H1 (cell line): ENCODE measurements around the gene STX8. TPM values are rescaled to one million over a fixed set of nuclear protein-coding genes. Genes with fewer than 3 reads are reported as not detected.

Source experiments
- CTCF ChIA-PET: fragments of 300-600 bp; sonication (Branson Sonifier 250); formaldehyde crosslinking; loops from one replicate; lab custom pipeline; 2021; ENCODE audit not compliant: partially characterized antibody; lab: Charles Lee
- POLR2A ChIA-PET: fragments of 300-600 bp; sonication (Branson Sonifier 250); formaldehyde crosslinking; loops from one replicate; lab custom pipeline; 2021; ENCODE audit warnings: inconsistent platforms; ENCODE audit not compliant: partially characterized antibody; lab: Charles Lee
- DNase-seq, 2 experiments: peaks; one replicate each; pipeline versions ENCODE4 v3.0.0 to v3.0.0-alpha.2; 2010 to 2022; ENCODE audit warnings: low spot score in 2 of 2, low read depth in 1 of 2, mixed read lengths in 1 of 2
- FAIRE-seq: peaks from 2 replicates; lab custom pipeline; 2011; peaks lifted over from hg19 to GRCh38; lab: Jason Lieb, UNC
- H2AFZ ChIP-seq: 2 replicates; pipeline ENCODE4 v1.8.1; 2012; ENCODE audit warnings: low read length, inconsistent platforms
- H2AK5ac ChIP-seq: 2 replicates; pipeline ENCODE4 v1.6.1; 2013; ENCODE audit warnings: low read depth, low read length
- H2BK120ac ChIP-seq: replicated peaks from 2 replicates; pipeline ENCODE3; 2013; ENCODE audit warnings: low read depth, low read length, inconsistent platforms
- H2BK12ac ChIP-seq: 2 replicates; pipeline ENCODE4 v1.6.1; 2013; ENCODE audit warnings: low read depth, low read length
- H2BK15ac ChIP-seq: 2 replicates; pipeline ENCODE4 v1.6.1; 2013; ENCODE audit warnings: low read length
- H2BK20ac ChIP-seq: 2 replicates; pipeline ENCODE4 v1.6.1; 2013; ENCODE audit warnings: low read length
- H2BK5ac ChIP-seq: 2 replicates; pipeline ENCODE4 v1.6.1; 2013; ENCODE audit warnings: low read depth, low read length
- H3K14ac ChIP-seq: 2 replicates; pipeline ENCODE4 v1.6.1; 2013; ENCODE audit warnings: inconsistent platforms; ENCODE audit not compliant: insufficient read length
- H3K18ac ChIP-seq: 2 replicates; pipeline ENCODE4 v1.6.1; 2013; ENCODE audit warnings: low read length; ENCODE audit errors: extremely low read depth
- H3K23ac ChIP-seq: 2 replicates; pipeline ENCODE4 v1.6.1; 2013; ENCODE audit warnings: inconsistent platforms; ENCODE audit not compliant: insufficient read length
- H3K23me2 ChIP-seq: 2 replicates; pipeline ENCODE4 v1.6.1; 2013; ENCODE audit warnings: low read depth, low read length
- H3K27ac ChIP-seq: 2 replicates; pipeline ENCODE4 v1.6.1; 2011; ENCODE audit warnings: low read depth, low read length, inconsistent platforms
- H3K27me3 ChIP-seq, 4 experiments: replicated peaks in 1 of 4; 1 replicate in 1 of 4; 2 replicates in 3 of 4; pipeline versions ENCODE4 v1.6.1 to v1.8.1; 2011 to 2013; ENCODE audit warnings: low read length in 3 of 4, mild to moderate bottlenecking in 3 of 4, inconsistent platforms in 2 of 4, mixed read lengths in 2 of 4, moderate library complexity in 1 of 4; ENCODE audit not compliant: control insufficient read depth in 3 of 4, insufficient read depth in 3 of 4; ENCODE audit errors: extremely low read depth in 1 of 4
- H3K36me3 ChIP-seq, 4 experiments: 2 replicates each; pipeline versions ENCODE4 v1.6.1 to v1.8.1; 2011 to 2013; ENCODE audit warnings: mild to moderate bottlenecking in 4 of 4, low read length in 3 of 4, moderate library complexity in 2 of 4, control low read depth in 1 of 4, inconsistent platforms in 1 of 4; ENCODE audit not compliant: insufficient read depth in 4 of 4, control insufficient read depth in 2 of 4
- H3K4ac ChIP-seq: replicated peaks from 2 replicates; pipeline ENCODE3; 2013; ENCODE audit warnings: low read length, low read depth, mixed read lengths, inconsistent platforms; ENCODE audit not compliant: insufficient read length
- H3K4me1 ChIP-seq, 4 experiments: replicated peaks in 1 of 4; 1 replicate in 1 of 4; 2 replicates in 3 of 4; pipeline versions ENCODE4 v1.6.1 to v1.8.1; 2011 to 2013; ENCODE audit warnings: low read length in 3 of 4, inconsistent platforms in 2 of 4, mixed read lengths in 1 of 4; ENCODE audit not compliant: insufficient read depth in 4 of 4, control insufficient read depth in 3 of 4
- H3K4me2 ChIP-seq, 2 experiments: 2 replicates each; pipeline versions ENCODE4 v1.6.1 to v1.8.1; 2011 to 2013; ENCODE audit warnings: low read depth in 2 of 2, low read length in 2 of 2, control low read depth in 1 of 2, inconsistent platforms in 1 of 2, mild to moderate bottlenecking in 1 of 2; ENCODE audit not compliant: insufficient read depth in 1 of 2
- H3K4me3 ChIP-seq, 4 experiments: fragments of 200-600, 300-600 bp in 1 of 4; sonication (generic), shearing (Covaris generic), sonication (Bioruptor Twin) in 1 of 4; 2 replicates each; pipeline versions ENCODE4 v1.5.1 to v1.8.1; 2011 to 2016; ENCODE audit warnings: low read length in 4 of 4, low read depth in 3 of 4, control low read depth in 2 of 4, inconsistent platforms in 2 of 4, mild to moderate bottlenecking in 2 of 4, mixed read lengths in 1 of 4, moderate library complexity in 1 of 4; ENCODE audit not compliant: insufficient read depth in 2 of 4; ENCODE audit errors: extremely low read depth in 1 of 4
- H3K56ac ChIP-seq: replicated peaks from 2 replicates; pipeline ENCODE3; 2013; ENCODE audit warnings: low read depth, mild to moderate bottlenecking, mixed read lengths, low read length, inconsistent platforms; ENCODE audit not compliant: insufficient read length
- H3K79me1 ChIP-seq: 2 replicates; pipeline ENCODE4 v1.6.1; 2013; ENCODE audit warnings: low read depth, low read length, control low read depth
- H3K79me2 ChIP-seq, 2 experiments: 2 replicates each; pipeline versions ENCODE4 v1.6.1 to v1.8.1; 2012 to 2013; ENCODE audit warnings: low read length in 2 of 2, mild to moderate bottlenecking in 2 of 2, inconsistent platforms in 1 of 2; ENCODE audit not compliant: insufficient read depth in 2 of 2, control insufficient read depth in 1 of 2
- H3K9ac ChIP-seq, 4 experiments: replicated peaks in 1 of 4; 1 replicate in 1 of 4; 2 replicates in 3 of 4; pipeline versions ENCODE4 v1.6.1 to v1.8.1; 2011 to 2013; ENCODE audit warnings: low read depth in 3 of 4, low read length in 3 of 4, control low read depth in 2 of 4, mild to moderate bottlenecking in 2 of 4, moderate library complexity in 2 of 4, inconsistent platforms in 1 of 4; ENCODE audit errors: extremely low read depth in 1 of 4
- H3K9me3 ChIP-seq, 2 experiments: 2 replicates each; pipeline versions ENCODE4 v1.6.1 to v1.8.1; 2012 to 2013; ENCODE audit warnings: mild to moderate bottlenecking in 2 of 2, moderate library complexity in 2 of 2, control low read depth in 1 of 2, inconsistent platforms in 1 of 2, low read depth in 1 of 2, low read length in 1 of 2, mixed read lengths in 1 of 2; ENCODE audit not compliant: insufficient read depth in 2 of 2
- H4K20me1 ChIP-seq, 2 experiments: replicated peaks in 1 of 2; 2 replicates each; pipeline versions ENCODE3 to v1.8.1; 2011 to 2013; ENCODE audit warnings: inconsistent platforms in 2 of 2, low read length in 2 of 2, mild to moderate bottlenecking in 1 of 2; ENCODE audit not compliant: insufficient read depth in 2 of 2, control insufficient read depth in 1 of 2
- H4K5ac ChIP-seq: 2 replicates; pipeline ENCODE4 v1.6.1; 2013; ENCODE audit warnings: low read length, low read depth, mixed read lengths, inconsistent platforms; ENCODE audit not compliant: insufficient read length
- H4K8ac ChIP-seq: 2 replicates; pipeline ENCODE4 v1.8.0; 2013; ENCODE audit warnings: mild to moderate bottlenecking, moderate library complexity, low read length, inconsistent platforms; ENCODE audit not compliant: insufficient read depth; ENCODE audit errors: extremely low read depth
- H4K91ac ChIP-seq: replicated peaks from 2 replicates; pipeline ENCODE3; 2013; ENCODE audit warnings: low read length, mixed read lengths, inconsistent platforms; ENCODE audit not compliant: insufficient read length
- BCL11A ChIP-seq, 2 experiments: IDR thresholded peaks; one replicate each; pipeline ENCODE4 v1.6.1; 2011; ENCODE audit warnings: low read depth in 2 of 2, low read length in 2 of 2, mild to moderate bottlenecking in 2 of 2
- CHD1 ChIP-seq: IDR thresholded peaks from 2 replicates; pipeline ENCODE4 v1.6.1; 2012; ENCODE audit warnings: low read depth, low read length, improper control_type of control experiment
- HDAC6 ChIP-seq: IDR thresholded peaks from one replicate; pipeline ENCODE4 v1.7.1; 2012; ENCODE audit warnings: low read depth, mild to moderate bottlenecking, inconsistent platforms, low read length, moderate library complexity
- NRF1 ChIP-seq: IDR thresholded peaks from 2 replicates; pipeline ENCODE4 v1.6.1; 2011; ENCODE audit warnings: mild to moderate bottlenecking, low read depth, low read length, improper control_type of control experiment
- RAD21 ChIP-seq, 2 experiments: IDR thresholded peaks in 1 of 2; conservative IDR thresholded peaks in 1 of 2; 2 replicates each; pipeline ENCODE4 v1.6.1; 2011; ENCODE audit warnings: low read depth in 2 of 2, low read length in 2 of 2, improper control_type of control experiment in 1 of 2, inconsistent platforms in 1 of 2, mild to moderate bottlenecking in 1 of 2, moderate library complexity in 1 of 2
- RFX5 ChIP-seq: IDR thresholded peaks from 2 replicates; pipeline ENCODE4 v1.6.1; 2011; ENCODE audit warnings: low read depth, low read length, improper control_type of control experiment, borderline replicate concordance
- RNF2 ChIP-seq: fragments of 200-900, 300-1000 bp; sonication (generic); IDR thresholded peaks from 2 replicates; pipeline ENCODE4 v1.7.1; 2016; ENCODE audit warnings: borderline replicate concordance, low read depth, mild to moderate bottlenecking, antibody characterized with exemption, low read length; ENCODE audit not compliant: poor library complexity, severe bottlenecking; ENCODE audit errors: missing control alignments
- RXRA ChIP-seq: IDR thresholded peaks from 2 replicates; pipeline ENCODE4 v1.6.1; 2011; ENCODE audit warnings: low read depth, mild to moderate bottlenecking, low read length, moderate library complexity; ENCODE audit not compliant: insufficient read depth
- WGBS, 2 experiments: shearing (Covaris generic) in 1 of 2; methylation state at CpG; one replicate each; pipeline versions ENCODE4 v1.1.6 to v1.1.7; 2013 to 2015; ENCODE audit warnings: low lambda C conversion rate in 2 of 2, mixed read lengths in 2 of 2, inconsistent platforms in 1 of 2, low coverage in 1 of 2, missing lambda C conversion rate in 1 of 2; ENCODE audit not compliant: insufficient replicate concordance in 2 of 2, insufficient coverage in 1 of 2, insufficient read length in 1 of 2; ENCODE audit errors: extremely low coverage in 1 of 2, missing lambda C conversion rate in 1 of 2; 5-methylcytosine and 5-hydroxymethylcytosine counted together
- polyA plus RNA-seq, 7 experiments: library from polyadenylated mRNA; depleted of rRNA in 3 of 7; stranded (reverse) in 5 of 7; unstranded in 2 of 7; fragments of >200 nt in 5 of 7; fragments of 200-250 nt in 2 of 7; gene quantifications; 1 replicate in 5 of 7; 2 replicates in 1 of 7; 4 replicates in 1 of 7; pipeline versions ENCODE4 v1.2.1 to v1.2.3, GENCODE V29; 2011 to 2013; ENCODE audit warnings: missing spikeins in 2 of 7, mixed read lengths in 2 of 7
- total RNA-seq: library from RNA; stranded (reverse); fragmentation: NEBNext Ultra II Directional; extraction: Animal tissue kit (Norgen Biotek cat#: 25700); gene quantifications from 2 replicates; pipeline ENCODE4 v1.2.1, GENCODE V29; 2021

STX8 gene
- total and polyA plus RNA-seq, 2 of the 8 experiments (the other 6 are each of a cell fraction or from before 2014, with no cell fraction given) = 22.8 to 42.5 TPM

GRCh38 chr17:9286434-9286833 is 289.2 kb downstream of the STX8 start:
- Histone ChIP-seq H2BK15ac (peak overlapping the region; percentile 40; the same call in 1 of the 2 replicates), H3K27ac (no peak overlapping the region), H3K4me3 (no peak overlapping the region), H3K4me2 (no peak overlapping the region), H3K9me3 (no peaks in the 10 kb centered on the region), H3K79me2 (no peaks in the 10 kb centered on the region), H3K79me1 (no peaks in the 10 kb centered on the region; the same call in 1 of the 2 replicates), H2BK5ac (no peak overlapping the region), H3K4ac (no peak overlapping the region), H3K14ac (no peak overlapping the region), H2AFZ (no peak overlapping the region), H2BK120ac (no peak overlapping the region), H3K36me3 (no peaks in the 10 kb centered on the region), H3K4me1 (peaks cover 2 to 12% (median 6%) of the 10 kb centered on the region in 4 experiments; a peak in 5 of 7 replicates), H4K91ac (peak overlapping the region; percentile 46), H4K8ac (no peak overlapping the region), H2BK12ac (no peak overlapping the region), H3K23ac (no peak overlapping the region), H3K9ac (no peak overlapping the region), H3K18ac (no peak overlapping the region), H3K27me3 (no peaks in the 10 kb centered on the region), H2BK20ac (no peak overlapping the region), H2AK5ac (peak overlapping the region; percentile 75; the same call in 1 of the 2 replicates), H4K20me1 (no peaks in the 10 kb centered on the region), H3K56ac (no peak overlapping the region), H3K23me2 (no peaks in the 10 kb centered on the region), H4K5ac (no peak overlapping the region)
- FAIRE-seq (no peak), DNase-seq (no peak)
- 92% methylated on average over 7 of the region's 7 CpGs; no CpG with 5 or more reads in 1 of the 2 experiments for WGBS, 2 experiments
- ChIA-PET POLR2A (no interaction called here), CTCF (interaction anchor here (0.7 kb wide), 1 partner anchor 273 kb away, joined by 3 read pairs; no protein-coding TSS in a partner anchor)
- TF ChIP-seq NRF1 (no peak), HDAC6 (no peak), RFX5 (no peak), RXRA (no peak), RAD21 (IDR thresholded peaks at IDR 0.05 in 1 of 2, conservative IDR thresholded peaks at IDR 0.05 in 1 of 2; ENCODE audit: low read depth in 2 of 2, low read length in 2 of 2) (no peak), BCL11A (IDR thresholded peaks at IDR 0.05; ENCODE audit: low read depth in 2 of 2, low read length in 2 of 2) (no peak), CHD1 (no peak), RNF2 (no peak)
